ENCODE measurements around the gene NINL. TPM values are rescaled to one million over a fixed set of nuclear protein-coding genes. Genes with fewer than 3 reads are reported as not detected.

The NINL gene
- polyA plus RNA-seq, 1 of the 3 experiments (the other 2 are of a cell fraction) = 22.5 TPM

- Histone ChIP-seq H4K20me1 (ENCODE audit: insufficient read depth) (no peaks in the 10 kb centered on the region), H3K79me2 (ENCODE audit: insufficient read depth) (no peaks in the 10 kb centered on the region; the same call in 1 of the 2 replicates), H3K4me2 (no peak overlapping the region), H3F3A (replicated peaks; ENCODE audit: insufficient read depth) (no peaks in the 10 kb centered on the region), H3K9me2 (no peaks in the 10 kb centered on the region), H2AFZ (ENCODE audit: low read depth) (no peak overlapping the region), H3K9me3 (no peaks in the 10 kb centered on the region), H3K27me3 (ENCODE audit: insufficient read depth) (no peaks in the 10 kb centered on the region), H3K27ac (ENCODE audit: low read depth in 2 of 2, low read length in 1 of 2) (no peak overlapping the region), H3K9ac (no peak overlapping the region), H3K36me3 (replicated peaks in 1 of 2; ENCODE audit: control insufficient read depth in 1 of 2, insufficient read depth in 2 of 2, low read length in 1 of 2) (no peaks in the 10 kb centered on the region), H3K4me3 (ENCODE audit: low read depth in 2 of 2, low read length in 1 of 2) (no peak overlapping the region), H3K4me1 (ENCODE audit: control insufficient read depth in 1 of 2, insufficient read depth in 2 of 2, low read depth in 1 of 2, low read length in 1 of 2) (peaks cover 0 to 2% of the 10 kb centered on the region in 2 experiments; a peak in 1 of 4 replicates)
- POLR2A ChIA-PET = no interaction called here
- 79% methylated on average over 3 of the region's 3 CpGs for WGBS (ENCODE audit: low lambda C conversion rate)
- DNase-seq = no peak
- TF ChIP-seq EZH2phosphoT487 (IDR thresholded peaks at IDR 0.05; ENCODE audit: borderline replicate concordance, low read depth) (no peak), MAX (IDR thresholded peaks at IDR 0.05; ENCODE audit: low read depth) (no peak), TCF12 (IDR thresholded peaks at IDR 0.05) (no peak), PBX3 (IDR thresholded peaks at IDR 0.05) (no peak), CTCF (IDR thresholded peaks at IDR 0.05) (no peak), NRF1 (IDR thresholded peaks at IDR 0.05; ENCODE audit: low read depth, low read length) (no peak), FOXJ3 (CRISPR knock-in tag; IDR thresholded peaks at IDR 0.05) (no peak), RFX5 (IDR thresholded peaks at IDR 0.05; ENCODE audit: low read length) (no peak), RXRA (IDR thresholded peaks at IDR 0.05; ENCODE audit: borderline replicate concordance, low read depth) (no peak), NFIC (IDR thresholded peaks at IDR 0.05; ENCODE audit: borderline replicate concordance) (no peak)
- CTCF ChIA-PET = no interaction called here
Observed at GRCh38 chr20:25608774-25609173, 23.4 kb upstream of the NINL start.

GRCh38 chr20:25606094-25606695, 20.9 kb upstream of the NINL start:
- CTCF ChIA-PET = interaction anchor here (1.5 kb wide), 1 partner anchor 32 kb away, joined by 3 read pairs; no protein-coding TSS in a partner anchor
- Histone ChIP-seq H3K27ac (ENCODE audit: low read depth in 2 of 2, low read length in 1 of 2) (no peak overlapping the region), H2AFZ (ENCODE audit: low read depth) (no peak overlapping the region), H3K4me1 (ENCODE audit: control insufficient read depth in 1 of 2, insufficient read depth in 2 of 2, low read depth in 1 of 2, low read length in 1 of 2) (no peaks in the 10 kb centered on the region), H4K20me1 (ENCODE audit: insufficient read depth) (no peaks in the 10 kb centered on the region), H3K79me2 (ENCODE audit: insufficient read depth) (no peaks in the 10 kb centered on the region; the same call in 1 of the 2 replicates), H3K4me2 (no peak overlapping the region), H3K9ac (no peak overlapping the region), H3K36me3 (replicated peaks in 1 of 2; ENCODE audit: control insufficient read depth in 1 of 2, insufficient read depth in 2 of 2, low read length in 1 of 2) (no peaks in the 10 kb centered on the region), H3K27me3 (ENCODE audit: insufficient read depth) (no peaks in the 10 kb centered on the region), H3F3A (replicated peaks; ENCODE audit: insufficient read depth) (no peaks in the 10 kb centered on the region), H3K9me3 (no peaks in the 10 kb centered on the region), H3K9me2 (no peaks in the 10 kb centered on the region), H3K4me3 (ENCODE audit: low read depth in 2 of 2, low read length in 1 of 2) (no peak overlapping the region)
- 85% methylated on average over 1 of the region's 1 CpG for WGBS (ENCODE audit: low lambda C conversion rate)
- no peak for DNase-seq
- POLR2A ChIA-PET = no interaction called here
- no peak for TF ChIP-seq GATA2 (CRISPR knock-in tag; IDR thresholded peaks at IDR 0.05)
- TF ChIP-seq MXI1 (IDR thresholded peaks at IDR 0.05; ENCODE audit: low read depth, low read length) = no peak
- no peak for TF ChIP-seq ZBTB33 (IDR thresholded peaks at IDR 0.05; ENCODE audit: borderline replicate concordance, low read depth)
- TF ChIP-seq TEAD4 (IDR thresholded peaks at IDR 0.05; ENCODE audit: borderline replicate concordance, insufficient read depth) = no peak
- no peak for TF ChIP-seq RXRA (IDR thresholded peaks at IDR 0.05; ENCODE audit: borderline replicate concordance, low read depth)
- TF ChIP-seq RCOR1 (IDR thresholded peaks at IDR 0.05; ENCODE audit: low read length) = no peak
- no peak for TF ChIP-seq CTCF (IDR thresholded peaks at IDR 0.05)
- no peak for TF ChIP-seq FOXM1 (IDR thresholded peaks at IDR 0.05; ENCODE audit: low read depth)
- TF ChIP-seq JUND (IDR thresholded peaks at IDR 0.05) = no peak
- no peak for TF ChIP-seq NRF1 (IDR thresholded peaks at IDR 0.05; ENCODE audit: low read depth, low read length)
- no peak for TF ChIP-seq MEF2A (IDR thresholded peaks at IDR 0.05; ENCODE audit: borderline replicate concordance, low read depth)

Data from SK-N-SH (cell line).